Measurements from ENCODE around the gene TSPAN9.

DNA sequence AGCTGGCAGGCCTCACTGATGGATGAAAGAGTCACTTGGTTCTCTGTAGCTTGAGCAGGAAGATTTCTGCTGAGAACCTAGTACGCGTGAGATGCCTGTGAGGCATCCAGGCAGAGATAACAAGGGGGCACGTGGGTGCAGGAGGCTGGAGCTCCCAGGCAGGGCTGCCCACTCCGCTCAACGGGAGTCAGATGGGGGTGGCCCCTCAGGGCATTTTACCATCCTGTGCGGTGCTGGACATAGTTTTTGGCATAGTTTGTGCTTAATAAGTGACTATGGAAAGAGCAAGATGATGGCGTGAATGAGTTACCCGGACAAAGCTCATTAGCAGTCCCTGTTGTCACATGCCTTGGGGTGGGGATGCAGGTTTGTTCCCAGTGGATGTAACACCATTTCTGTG is 182.8 kb downstream of the TSPAN9 start:
- TF ChIP-seq CTCF (IDR thresholded peaks at IDR 0.05 in 2 of 3, conservative IDR thresholded peaks at IDR 0.05 in 1 of 3; ENCODE audit: insufficient read depth in 2 of 3, low read depth in 1 of 3, low read length in 3 of 3) (no peak), PHTF2 (CRISPR knock-in tag; IDR thresholded peaks at IDR 0.05) (no peak), NR2C2 (CRISPR knock-in tag; IDR thresholded peaks at IDR 0.05) (no peak), NR2C2 (tag; IDR thresholded peaks at IDR 0.05) (no peak), MEF2A (IDR thresholded peaks at IDR 0.05; ENCODE audit: control insufficient read depth, low read depth, low read length) (no peak), MXI1 (IDR thresholded peaks at IDR 0.05; ENCODE audit: low read depth, low read length) (no peak), ZNF589 (CRISPR knock-in tag; IDR thresholded peaks at IDR 0.05; ENCODE audit: low read depth) (no peak), MYC (IDR thresholded peaks at IDR 0.05; ENCODE audit: low read depth, low read length) (no peak), MYC (CRISPR knock-in tag; IDR thresholded peaks at IDR 0.05; ENCODE audit: borderline replicate concordance, low read depth) (no peak), SOX6 (IDR thresholded peaks at IDR 0.05) (no peak), ZBED1 (IDR thresholded peaks at IDR 0.05) (no peak), FOXJ3 (CRISPR knock-in tag; IDR thresholded peaks at IDR 0.05) (no peak)
- TF ChIP-seq, protein P1, sequence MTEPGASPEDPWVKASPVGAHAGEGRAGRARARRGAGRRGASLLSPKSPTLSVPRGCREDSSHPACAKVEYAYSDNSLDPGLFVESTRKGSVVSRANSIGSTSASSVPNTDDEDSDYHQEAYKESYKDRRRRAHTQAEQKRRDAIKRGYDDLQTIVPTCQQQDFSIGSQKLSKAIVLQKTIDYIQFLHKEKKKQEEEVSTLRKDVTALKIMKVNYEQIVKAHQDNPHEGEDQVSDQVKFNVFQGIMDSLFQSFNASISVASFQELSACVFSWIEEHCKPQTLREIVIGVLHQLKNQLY (CRISPR knock-in tag; conservative IDR thresholded peaks at IDR 0.05) = no peak
- TF ChIP-seq, protein P2, sequence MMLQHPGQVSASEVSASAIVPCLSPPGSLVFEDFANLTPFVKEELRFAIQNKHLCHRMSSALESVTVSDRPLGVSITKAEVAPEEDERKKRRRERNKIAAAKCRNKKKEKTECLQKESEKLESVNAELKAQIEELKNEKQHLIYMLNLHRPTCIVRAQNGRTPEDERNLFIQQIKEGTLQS (IDR thresholded peaks at IDR 0.05) = no peak
- TF ChIP-seq, protein P2 (CRISPR knock-in tag; conservative IDR thresholded peaks at IDR 0.05) = no peak

Measured in K562 (cell line).